GM10266 (cell line): ENCODE measurements around the gene TAF15.

Source experiments
- DNase-seq: peaks from one replicate; pipeline ENCODE4 v3.0.0; 2012; ENCODE audit errors: extremely low spot score
- TF ChIP-seq, protein P1 (sequence below): IDR thresholded peaks from 2 replicates; pipeline ENCODE4 v1.5.1; 2012; ENCODE audit warnings: mild to moderate bottlenecking, low read depth; ENCODE audit not compliant: control insufficient read depth, insufficient read depth; ENCODE audit errors: missing control alignments

The TAF15 gene

DNA sequence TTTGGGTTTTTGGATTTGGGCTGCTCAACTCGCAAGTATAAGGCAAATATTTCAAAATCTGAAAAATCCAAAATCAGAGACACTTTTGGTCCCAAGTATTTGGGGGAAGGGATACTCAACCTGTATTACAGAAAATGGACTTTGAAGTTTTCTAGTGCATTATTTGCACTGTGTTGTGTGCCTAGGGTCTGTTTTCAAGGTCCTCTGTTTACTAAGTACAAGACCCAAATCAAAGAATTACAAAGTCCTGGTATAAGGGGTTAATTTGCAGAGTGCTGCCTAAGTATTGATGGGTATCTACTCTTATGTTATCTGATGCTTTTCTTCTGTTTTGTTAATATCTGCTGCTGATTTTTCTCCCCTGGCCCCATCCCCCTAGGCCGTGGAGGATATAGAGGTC is 34.4 kb downstream of the TAF15 start:
- DNase-seq: no peak
- TF ChIP-seq, protein P1, sequence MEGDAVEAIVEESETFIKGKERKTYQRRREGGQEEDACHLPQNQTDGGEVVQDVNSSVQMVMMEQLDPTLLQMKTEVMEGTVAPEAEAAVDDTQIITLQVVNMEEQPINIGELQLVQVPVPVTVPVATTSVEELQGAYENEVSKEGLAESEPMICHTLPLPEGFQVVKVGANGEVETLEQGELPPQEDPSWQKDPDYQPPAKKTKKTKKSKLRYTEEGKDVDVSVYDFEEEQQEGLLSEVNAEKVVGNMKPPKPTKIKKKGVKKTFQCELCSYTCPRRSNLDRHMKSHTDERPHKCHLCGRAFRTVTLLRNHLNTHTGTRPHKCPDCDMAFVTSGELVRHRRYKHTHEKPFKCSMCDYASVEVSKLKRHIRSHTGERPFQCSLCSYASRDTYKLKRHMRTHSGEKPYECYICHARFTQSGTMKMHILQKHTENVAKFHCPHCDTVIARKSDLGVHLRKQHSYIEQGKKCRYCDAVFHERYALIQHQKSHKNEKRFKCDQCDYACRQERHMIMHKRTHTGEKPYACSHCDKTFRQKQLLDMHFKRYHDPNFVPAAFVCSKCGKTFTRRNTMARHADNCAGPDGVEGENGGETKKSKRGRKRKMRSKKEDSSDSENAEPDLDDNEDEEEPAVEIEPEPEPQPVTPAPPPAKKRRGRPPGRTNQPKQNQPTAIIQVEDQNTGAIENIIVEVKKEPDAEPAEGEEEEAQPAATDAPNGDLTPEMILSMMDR: no peak

DNA sequence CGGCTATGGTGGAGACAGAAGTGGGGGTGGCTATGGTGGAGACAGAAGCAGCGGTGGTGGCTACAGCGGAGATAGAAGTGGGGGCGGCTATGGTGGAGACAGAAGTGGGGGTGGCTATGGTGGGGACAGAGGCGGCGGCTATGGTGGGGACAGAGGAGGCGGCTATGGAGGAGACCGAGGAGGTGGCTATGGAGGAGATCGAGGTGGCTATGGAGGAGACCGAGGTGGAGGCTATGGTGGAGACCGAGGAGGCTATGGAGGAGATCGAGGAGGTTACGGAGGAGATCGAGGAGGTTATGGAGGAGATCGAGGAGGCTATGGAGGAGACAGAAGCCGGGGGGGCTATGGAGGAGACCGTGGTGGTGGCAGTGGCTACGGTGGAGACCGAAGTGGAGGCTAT is 35.3 kb downstream of the TAF15 start:
- TF ChIP-seq, protein P1: no peak
- no peak for DNase-seq

GRCh38 chr17:35846055-35846809 is 36.9 kb downstream of the TAF15 start:
- DNase-seq: no peak
- TF ChIP-seq, protein P1: no peak

DNA sequence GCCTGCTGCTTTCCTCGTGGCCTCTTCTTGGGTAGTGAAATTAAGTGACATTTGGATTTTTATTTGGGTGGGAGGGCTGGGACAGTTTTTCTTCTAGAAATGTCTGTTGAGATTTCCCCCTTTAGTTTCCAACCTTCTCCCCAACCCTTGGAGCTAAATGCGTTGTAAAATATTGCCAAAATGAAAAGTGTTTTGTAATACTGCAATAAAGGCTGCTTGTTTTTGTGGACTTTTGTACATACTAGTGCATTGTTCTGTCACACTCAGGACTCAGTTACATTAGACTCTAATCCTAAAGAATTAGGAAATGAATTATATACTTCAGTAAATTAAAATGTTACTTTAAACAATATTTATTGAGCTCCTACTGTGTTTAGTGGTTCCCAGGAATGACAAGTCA is 37.7 kb downstream of the TAF15 start:
- no peak for DNase-seq
- TF ChIP-seq, protein P1: no peak

DNA sequence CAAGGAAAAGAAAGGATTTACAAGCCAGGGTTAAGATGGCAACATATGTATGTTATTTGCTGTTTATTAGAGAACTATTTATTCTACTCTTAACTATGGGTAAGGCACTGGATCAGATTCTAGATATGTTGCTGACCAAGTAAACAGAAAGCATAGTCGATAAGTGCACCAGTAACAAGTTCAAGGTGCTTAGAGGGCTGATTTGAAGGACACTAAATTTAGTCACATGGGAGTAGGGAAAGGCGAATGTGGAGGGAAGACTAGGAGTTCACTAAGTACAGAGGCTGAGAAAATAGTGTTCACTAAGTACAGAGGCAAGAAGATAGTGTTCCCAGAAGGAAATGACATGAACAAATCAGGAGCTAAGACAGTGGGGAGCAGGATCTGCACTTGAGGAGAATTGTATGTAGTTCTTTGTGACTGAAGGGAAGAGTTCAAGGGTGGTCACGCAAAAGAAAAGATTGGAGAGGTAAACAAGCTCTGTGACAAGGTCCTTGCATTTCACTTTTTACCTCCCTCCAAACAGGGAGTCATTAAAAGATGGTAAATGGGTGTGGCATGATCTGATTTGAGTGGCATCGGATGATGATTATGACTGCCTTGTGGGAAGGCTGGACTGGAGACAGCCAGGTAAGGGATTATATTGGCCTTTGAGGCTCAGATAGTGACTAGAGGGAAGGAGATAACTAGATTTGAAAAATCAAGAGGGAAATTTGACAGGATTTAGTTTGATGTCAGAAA is 38.5 kb downstream of the TAF15 start:
- DNase-seq: no peak
- TF ChIP-seq, protein P1: no peak

DNA sequence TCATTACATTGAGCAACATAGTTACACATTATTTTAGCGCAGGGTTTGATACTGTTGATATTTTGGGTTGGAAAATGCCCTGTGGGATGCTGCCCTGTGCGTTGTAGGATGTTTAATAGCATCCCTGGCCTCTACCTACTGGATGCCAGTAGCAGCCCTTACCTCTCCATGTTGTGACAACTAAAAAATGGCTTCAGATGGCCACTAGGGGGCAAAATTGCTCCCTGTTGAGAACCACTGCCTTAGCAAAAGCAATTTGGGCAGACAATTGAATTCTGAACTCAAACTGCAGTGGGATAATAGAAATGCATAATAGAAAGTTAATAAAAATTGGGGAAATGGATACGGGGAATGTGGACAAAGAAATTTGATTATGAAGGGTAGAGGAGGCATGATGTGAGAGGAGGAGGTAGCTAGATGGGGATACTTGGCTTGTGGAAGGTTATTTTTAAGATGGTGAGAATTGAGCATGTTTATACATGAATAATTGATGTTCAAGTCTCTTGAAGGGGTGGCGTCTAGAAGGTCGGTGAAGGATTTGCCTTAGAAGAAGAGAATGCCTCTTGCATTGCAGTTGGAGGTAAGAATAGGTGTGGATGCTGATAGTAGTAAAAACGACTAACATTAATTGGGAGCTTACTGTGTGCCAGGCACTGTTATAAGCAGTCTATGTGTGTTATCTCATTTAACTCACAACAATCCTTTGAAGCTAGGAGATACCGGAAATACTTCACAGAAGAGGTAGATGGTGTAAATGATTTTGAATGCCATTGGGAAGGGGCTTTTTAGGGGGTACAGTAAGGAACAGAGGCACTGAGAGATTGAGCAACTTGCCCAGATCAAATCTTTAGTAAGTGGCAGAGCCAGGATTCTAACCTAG is 40.4 kb downstream of the TAF15 start:
- DNase-seq: peak; percentile 44

More for the DNA sequence above, 40.4 kb downstream of the TAF15 start:
- TF ChIP-seq, protein P1: peak; percentile 78
